Caco-2 (cell line): ENCODE results near the gene PGS1. TPM values are rescaled to one million over a fixed set of nuclear protein-coding genes. Genes with fewer than 3 reads are reported as not detected.

Experiments
- BruUV-seq: library from RNA; stranded (reverse); fragments of 400-500 nt; replicated peaks from 2 replicates; lab custom pipeline; 2021; lab: Mats Ljungman, UMichigan
- CTCF ChIA-PET: fragments of 300-600 bp; sonication (Branson Sonifier 250); formaldehyde crosslinking; loops from one replicate; lab custom pipeline; 2022; ENCODE audit warnings: antibody characterized with exemption; lab: Charles Lee
- POLR2A ChIA-PET: fragments of 300-600 bp; sonication (Branson Sonifier 250); formaldehyde crosslinking; loops from one replicate; lab custom pipeline; 2022; ENCODE audit warnings: antibody characterized with exemption; lab: Charles Lee
- DNase-seq, 2 experiments: peaks; one replicate each; pipeline versions ENCODE4 v3.0.0 to v3.0.0-alpha.2; 2020 to 2022
- H3K27me3 ChIP-seq: replicated peaks from 2 replicates; pipeline ENCODE4 v1.6.0; 2011; ENCODE audit warnings: low read length; ENCODE audit not compliant: control insufficient read depth, insufficient read depth
- H3K36me3 ChIP-seq: 2 replicates; pipeline ENCODE4 v1.5.1; 2011; ENCODE audit warnings: low read length; ENCODE audit not compliant: control insufficient read depth, insufficient read depth
- H3K4me1 ChIP-seq: fragments of 250-450 bp; sonication (Bioruptor Pico); 2 replicates; pipeline ENCODE4 v1.5.1; 2020; ENCODE audit warnings: mild to moderate bottlenecking
- H3K4me3 ChIP-seq: 2 replicates; pipeline ENCODE4 v1.5.1; 2011; ENCODE audit warnings: low read depth, mild to moderate bottlenecking, control low read depth, low read length
- H3K9me3 ChIP-seq: fragments of 250-450 bp; sonication (Bioruptor Pico); 2 replicates; pipeline ENCODE4 v1.5.1; 2020; ENCODE audit warnings: mild to moderate bottlenecking, moderate library complexity
- H3K27ac Mint-ChIP-seq: one replicate; pipeline ENCODE4 v1.8.0; 2022; ENCODE audit warnings: mixed read lengths; ENCODE audit not compliant: unreplicated experiment
- H3K27me3 Mint-ChIP-seq: one replicate; pipeline ENCODE4 v1.8.0; 2022; ENCODE audit warnings: mixed read lengths; ENCODE audit not compliant: insufficient read depth, unreplicated experiment
- H3K36me3 Mint-ChIP-seq: one replicate; pipeline ENCODE4 v1.8.0; 2022; ENCODE audit warnings: mild to moderate bottlenecking, mixed read lengths; ENCODE audit not compliant: insufficient read depth, unreplicated experiment
- H3K4me1 Mint-ChIP-seq: one replicate; pipeline ENCODE4 v1.8.0; 2022; ENCODE audit warnings: low read depth, mixed read lengths; ENCODE audit not compliant: unreplicated experiment
- H3K4me3 Mint-ChIP-seq: one replicate; pipeline ENCODE4 v1.8.0; 2022; ENCODE audit warnings: mild to moderate bottlenecking, moderate library complexity, mixed read lengths; ENCODE audit not compliant: unreplicated experiment
- H3K9me3 Mint-ChIP-seq: one replicate; pipeline ENCODE4 v1.8.0; 2022; ENCODE audit warnings: mixed read lengths; ENCODE audit not compliant: unreplicated experiment
- intact Hi-C: fragments of 100-400 bp; cut with micrococcal nuclease; formaldehyde crosslinking; loops from one replicate; pipeline ENCODE4 v1.10.0; 2022; ENCODE audit not compliant: unreplicated experiment
- total RNA-seq: library from RNA; stranded (reverse); gene quantifications from 2 replicates; pipeline ENCODE4 v1.2.3, GENCODE V29; 2022
- TF ChIP-seq, protein P1 (sequence below), 2 experiments: fragments of 200-600 bp in 1 of 2; IDR thresholded peaks; 1 replicate in 1 of 2; 2 replicates in 1 of 2; pipeline versions ENCODE4 v1.5.1 to v1.8.0; 2011 to 2022; ENCODE audit warnings: antibody characterized with exemption in 1 of 2, control low read depth in 1 of 2, inconsistent platforms in 1 of 2, low read depth in 1 of 2, low read length in 1 of 2, mild to moderate bottlenecking in 1 of 2, moderate library complexity in 1 of 2; ENCODE audit not compliant: insufficient read depth in 1 of 2, severe bottlenecking in 1 of 2, unreplicated experiment in 1 of 2

The PGS1 gene
- total RNA-seq, 1 experiment from 2014 or later, result 54.1 TPM

GRCh38 chr17:78441271-78441971 is 63.0 kb downstream of the PGS1 start:
- Histone ChIP-seq H3K27me3 (no peaks in the 10 kb centered on the region), H3K4me3 (no peak overlapping the region), H3K4me1 (no peaks in the 10 kb centered on the region), H3K9me3 (no peaks in the 10 kb centered on the region), H3K36me3 (no peaks in the 10 kb centered on the region)
- Mint-ChIP-seq H3K4me1 (no peaks in the 10 kb centered on the region), H3K27me3 (no peaks in the 10 kb centered on the region), H3K27ac (no peak overlapping the region), H3K4me3 (no peak overlapping the region), H3K9me3 (peaks cover 13% of the 10 kb centered on the region), H3K36me3 (peaks cover 26% of the 10 kb centered on the region)
- intact Hi-C loops, result no loop called here
- ChIA-PET CTCF (interaction anchor here (1.0 kb wide), 1 partner anchor 190 kb away, joined by 4 read pairs; no protein-coding TSS in a partner anchor), POLR2A (no interaction called here)
- TF ChIP-seq, protein P1, sequence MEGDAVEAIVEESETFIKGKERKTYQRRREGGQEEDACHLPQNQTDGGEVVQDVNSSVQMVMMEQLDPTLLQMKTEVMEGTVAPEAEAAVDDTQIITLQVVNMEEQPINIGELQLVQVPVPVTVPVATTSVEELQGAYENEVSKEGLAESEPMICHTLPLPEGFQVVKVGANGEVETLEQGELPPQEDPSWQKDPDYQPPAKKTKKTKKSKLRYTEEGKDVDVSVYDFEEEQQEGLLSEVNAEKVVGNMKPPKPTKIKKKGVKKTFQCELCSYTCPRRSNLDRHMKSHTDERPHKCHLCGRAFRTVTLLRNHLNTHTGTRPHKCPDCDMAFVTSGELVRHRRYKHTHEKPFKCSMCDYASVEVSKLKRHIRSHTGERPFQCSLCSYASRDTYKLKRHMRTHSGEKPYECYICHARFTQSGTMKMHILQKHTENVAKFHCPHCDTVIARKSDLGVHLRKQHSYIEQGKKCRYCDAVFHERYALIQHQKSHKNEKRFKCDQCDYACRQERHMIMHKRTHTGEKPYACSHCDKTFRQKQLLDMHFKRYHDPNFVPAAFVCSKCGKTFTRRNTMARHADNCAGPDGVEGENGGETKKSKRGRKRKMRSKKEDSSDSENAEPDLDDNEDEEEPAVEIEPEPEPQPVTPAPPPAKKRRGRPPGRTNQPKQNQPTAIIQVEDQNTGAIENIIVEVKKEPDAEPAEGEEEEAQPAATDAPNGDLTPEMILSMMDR (IDR thresholded peaks at IDR 0.05; ENCODE audit: insufficient read depth in 1 of 2, low read depth in 1 of 2, low read length in 1 of 2, severe bottlenecking in 1 of 2, unreplicated experiment in 1 of 2), result no peak
- no TSS peak for BruUV-seq
- no peak for DNase-seq

DNA sequence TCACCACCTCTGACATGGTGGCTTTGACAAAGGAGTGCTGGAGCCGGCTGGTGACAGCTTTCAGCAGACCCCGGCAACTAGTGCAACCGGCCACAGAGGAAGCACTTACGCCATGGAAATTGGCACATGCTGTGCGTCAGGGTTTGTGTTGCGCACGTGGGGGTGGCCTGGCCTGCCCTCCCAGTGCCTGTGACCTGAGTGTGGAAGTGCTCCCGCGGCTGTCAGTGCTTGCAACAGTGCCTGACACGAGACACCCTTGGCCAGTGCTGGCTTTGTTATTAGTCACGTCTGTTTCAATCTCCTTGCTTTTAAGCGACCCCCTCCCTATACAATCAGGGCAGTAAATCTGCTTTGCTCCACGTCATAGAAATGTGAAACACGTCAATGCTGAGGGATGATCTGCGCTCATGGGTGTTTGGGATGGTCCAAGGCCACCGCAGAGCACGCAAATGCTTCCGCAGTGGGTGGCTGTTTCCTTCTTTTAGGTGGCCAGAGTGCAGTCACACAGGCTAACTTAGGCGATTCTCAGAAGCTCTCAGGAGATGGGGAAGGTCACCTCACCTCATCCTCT is 64.3 kb downstream of the PGS1 start:
- Histone ChIP-seq H3K36me3 (no peaks in the 10 kb centered on the region), H3K4me1 (no peaks in the 10 kb centered on the region), H3K9me3 (no peaks in the 10 kb centered on the region), H3K27me3 (no peaks in the 10 kb centered on the region), H3K4me3 (no peak overlapping the region)
- no peak overlapping the region for H3K27ac Mint-ChIP-seq
- H3K4me1 Mint-ChIP-seq, result no peaks in the 10 kb centered on the region
- no TSS peak for BruUV-seq
- TF ChIP-seq, protein P1 (IDR thresholded peaks at IDR 0.05; ENCODE audit: insufficient read depth in 1 of 2, low read depth in 1 of 2, low read length in 1 of 2, severe bottlenecking in 1 of 2, unreplicated experiment in 1 of 2), result no peak
- H3K27me3 Mint-ChIP-seq, result no peaks in the 10 kb centered on the region
- no peak overlapping the region for H3K4me3 Mint-ChIP-seq
- DNase-seq, result no peak
- ChIA-PET POLR2A (no interaction called here), CTCF (no interaction called here)
- intact Hi-C loops, result no loop called here
- H3K9me3 Mint-ChIP-seq, result peaks cover 12% of the 10 kb centered on the region
- H3K36me3 Mint-ChIP-seq, result peaks cover 20% of the 10 kb centered on the region

- Mint-ChIP-seq H3K4me1 (no peaks in the 10 kb centered on the region), H3K27ac (no peak overlapping the region), H3K9me3 (no peaks in the 10 kb centered on the region), H3K27me3 (no peaks in the 10 kb centered on the region), H3K4me3 (no peak overlapping the region), H3K36me3 (peaks cover 5% of the 10 kb centered on the region)
- TF ChIP-seq, protein P1 (IDR thresholded peaks at IDR 0.05; ENCODE audit: insufficient read depth in 1 of 2, low read depth in 1 of 2, low read length in 1 of 2, severe bottlenecking in 1 of 2, unreplicated experiment in 1 of 2), result no peak
- DNase-seq, result no peak
- ChIA-PET CTCF (interaction anchor here (0.5 kb wide), 1 partner anchor 153 kb away, joined by 5 read pairs; no protein-coding TSS in a partner anchor), POLR2A (interaction anchor here (0.6 kb wide), 1 partner anchor 267 kb away, joined by 6 read pairs; no protein-coding TSS in a partner anchor)
- Histone ChIP-seq H3K4me1 (no peaks in the 10 kb centered on the region), H3K9me3 (peaks cover 4% of the 10 kb centered on the region; the same call in 1 of the 2 replicates), H3K36me3 (no peaks in the 10 kb centered on the region), H3K4me3 (no peak overlapping the region), H3K27me3 (no peaks in the 10 kb centered on the region)
- intact Hi-C loops, result no loop called here
- BruUV-seq, result no TSS peak
Measured at GRCh38 chr17:78444392-78444791, 65.9 kb downstream of the PGS1 start.
